Measurements from ENCODE around the gene LMCD1.

The LMCD1 gene

DNA sequence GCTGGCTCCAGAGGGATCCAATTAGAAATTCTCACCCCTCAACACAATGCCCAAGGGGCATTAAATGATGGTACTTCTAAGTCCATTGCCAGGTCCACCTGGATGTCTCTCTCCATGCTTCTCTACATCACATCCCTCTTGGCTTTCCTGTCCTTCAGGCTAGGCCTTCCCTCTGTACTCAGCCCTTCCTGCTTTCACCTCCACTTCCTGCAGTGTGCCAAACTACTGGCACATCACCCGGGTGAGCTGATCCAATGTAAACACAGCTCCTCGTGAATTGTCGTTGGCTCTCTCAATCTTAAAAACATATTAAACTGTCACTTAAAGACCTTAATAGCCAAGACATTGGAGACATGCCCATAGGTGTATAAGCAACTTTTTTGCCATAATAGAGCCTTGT, 4.0 kb downstream of the LMCD1 start:
- no peak for DNase-seq (ENCODE audit: low spot score)

DNA sequence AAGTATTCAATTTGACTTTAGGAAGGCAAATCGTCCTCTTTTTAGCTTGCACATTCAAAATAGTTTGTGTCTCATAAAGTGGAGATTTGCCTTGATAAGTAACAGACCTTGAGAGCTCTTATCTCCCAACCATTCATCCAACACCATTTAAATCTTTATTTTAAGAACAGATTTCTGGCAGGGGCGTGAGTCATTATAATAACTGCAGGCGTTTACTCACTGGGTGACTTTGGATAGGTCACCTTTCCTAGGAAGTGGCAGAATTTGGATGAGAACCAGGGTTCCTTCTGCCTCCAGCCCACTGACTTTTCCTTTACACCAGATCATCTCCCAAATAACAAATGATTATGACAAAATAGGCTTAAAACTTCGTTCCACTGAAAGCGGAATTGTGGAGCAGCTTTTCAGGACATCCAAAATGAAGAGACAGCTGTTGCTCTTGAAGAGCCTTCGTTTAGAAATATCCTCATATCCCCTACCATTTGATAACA, 5.0 kb downstream of the LMCD1 start:
- DNase-seq (ENCODE audit: low spot score): peak; percentile 40

DNA sequence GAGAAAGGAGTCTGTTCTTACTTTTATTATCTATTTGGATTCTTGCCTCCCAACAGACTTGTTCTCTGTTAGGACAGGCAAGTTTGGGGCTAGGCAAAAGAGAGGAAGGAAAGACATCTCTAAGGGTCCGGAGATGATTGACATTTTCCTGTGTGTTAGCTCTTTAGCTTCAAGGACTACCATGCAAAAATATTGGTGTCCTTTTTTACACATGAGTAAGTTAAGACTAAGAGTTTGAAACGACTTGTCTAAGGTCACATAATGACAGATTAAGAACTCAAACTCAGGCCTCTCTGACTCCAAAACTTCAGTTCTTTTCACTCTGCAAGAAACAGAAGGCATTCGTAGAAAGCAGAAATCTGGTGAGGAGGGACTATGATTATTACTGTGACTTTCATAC, 5.9 kb downstream of the LMCD1 start:
- no peak for DNase-seq (ENCODE audit: low spot score)

DNA sequence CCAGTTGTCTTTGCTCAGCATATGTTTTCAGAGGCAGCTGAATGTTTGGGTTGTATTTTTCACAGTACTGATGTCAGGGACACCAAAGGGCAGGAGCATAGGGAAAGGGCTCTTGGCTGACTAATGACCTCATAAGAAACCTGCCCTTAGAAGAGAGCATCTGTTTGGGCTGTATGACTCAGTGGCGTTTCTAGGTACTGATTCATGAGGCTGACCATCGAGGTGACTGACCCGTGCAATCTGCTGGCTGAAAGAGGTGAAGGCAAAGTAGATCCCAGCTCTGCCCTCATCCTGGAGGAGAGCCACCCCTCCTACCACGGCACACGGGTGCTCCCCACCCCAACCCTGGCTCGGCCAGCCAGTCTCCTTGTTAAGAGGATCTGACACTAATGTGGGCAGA, 8.3 kb downstream of the LMCD1 start:
- peak; percentile 59 for DNase-seq (ENCODE audit: low spot score)

DNA sequence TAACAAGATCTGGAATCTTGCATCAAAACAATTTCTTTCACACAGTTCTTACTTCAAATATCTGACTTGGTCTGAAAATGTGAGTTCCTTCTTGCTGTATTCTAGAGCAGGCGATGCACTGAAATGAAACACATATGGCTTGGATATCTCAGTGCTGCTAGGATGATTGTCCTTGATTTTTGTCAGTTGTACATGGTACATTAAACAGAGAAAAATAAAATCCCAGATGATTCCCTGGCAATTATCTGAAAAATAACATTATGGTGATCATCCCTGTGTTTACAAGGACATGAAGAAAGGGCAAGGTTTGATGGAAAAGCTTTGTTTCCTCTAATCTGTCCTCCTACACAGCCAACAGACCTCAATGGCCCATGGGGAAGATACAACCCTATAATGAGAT, 10.6 kb downstream of the LMCD1 start:
- no peak for DNase-seq (ENCODE audit: low spot score)

DNA sequence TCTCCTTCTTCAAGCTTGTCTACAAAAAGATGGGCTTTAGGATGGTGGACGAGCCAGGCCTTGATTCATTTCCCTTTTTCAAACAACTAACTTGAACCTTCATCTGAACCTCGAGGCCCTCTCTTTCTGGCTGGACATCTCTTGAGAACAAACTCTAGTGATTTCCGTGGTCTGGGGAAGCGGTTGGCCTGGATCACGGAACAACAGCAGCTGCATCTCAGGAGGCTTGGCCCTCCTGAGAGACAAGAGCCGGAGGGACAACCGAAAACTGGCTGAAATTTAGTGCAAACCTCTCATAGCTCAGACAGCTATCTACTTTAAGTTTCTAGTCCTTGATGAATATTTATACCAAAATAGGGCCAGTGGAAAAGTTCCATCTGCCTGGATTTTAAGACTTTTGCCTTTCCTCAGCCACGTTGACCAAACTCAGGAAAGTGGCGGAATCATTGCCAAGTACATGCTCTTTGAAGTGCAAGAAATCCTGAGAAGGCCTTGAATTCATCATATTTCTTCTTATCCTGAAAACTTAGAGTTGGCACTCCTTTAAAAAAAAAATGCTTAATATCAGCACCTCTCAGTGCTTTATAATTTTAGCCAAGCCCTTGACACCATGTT, 14.5 kb downstream of the LMCD1 start:
- DNase-seq (ENCODE audit: low spot score): no peak

DNA sequence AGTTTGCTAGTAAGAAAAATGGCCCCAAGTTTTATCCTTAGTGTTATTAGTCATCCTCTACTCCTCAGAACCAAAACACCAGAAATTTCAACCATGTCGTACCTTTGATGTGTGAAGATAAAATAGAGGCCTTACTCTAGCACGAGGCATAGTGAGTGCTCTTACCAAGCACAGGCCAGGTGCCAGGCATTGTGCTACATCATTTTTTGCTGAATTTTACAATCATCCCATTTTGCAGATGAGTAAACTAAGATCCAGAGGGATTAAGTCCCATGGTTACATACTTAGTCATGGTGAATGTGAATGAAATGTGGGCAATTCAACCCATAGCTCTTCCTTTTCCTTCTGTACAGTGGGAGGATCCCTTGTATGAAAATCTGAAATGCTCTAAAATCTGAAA, 15.2 kb downstream of the LMCD1 start:
- no peak for DNase-seq (ENCODE audit: low spot score)

DNA sequence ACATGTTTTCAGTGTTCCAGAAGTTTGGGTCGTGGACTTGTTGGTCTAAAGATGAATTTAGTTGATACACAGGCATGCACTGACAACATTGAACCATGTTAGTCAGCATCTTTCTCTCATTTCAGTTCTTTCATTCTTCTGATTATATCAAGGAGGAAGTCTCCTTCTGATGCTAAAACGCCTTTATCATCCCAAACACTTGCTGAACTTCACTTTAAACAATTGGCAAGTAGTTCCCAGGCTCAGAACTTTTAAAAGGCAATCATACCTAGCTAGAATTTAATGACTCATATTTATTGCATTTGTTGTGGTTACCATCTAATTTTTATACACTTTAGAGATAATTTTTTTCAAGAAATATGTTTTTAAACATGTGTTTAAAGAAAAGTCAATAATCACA, 15.9 kb downstream of the LMCD1 start:
- DNase-seq (ENCODE audit: low spot score): no peak

DNA sequence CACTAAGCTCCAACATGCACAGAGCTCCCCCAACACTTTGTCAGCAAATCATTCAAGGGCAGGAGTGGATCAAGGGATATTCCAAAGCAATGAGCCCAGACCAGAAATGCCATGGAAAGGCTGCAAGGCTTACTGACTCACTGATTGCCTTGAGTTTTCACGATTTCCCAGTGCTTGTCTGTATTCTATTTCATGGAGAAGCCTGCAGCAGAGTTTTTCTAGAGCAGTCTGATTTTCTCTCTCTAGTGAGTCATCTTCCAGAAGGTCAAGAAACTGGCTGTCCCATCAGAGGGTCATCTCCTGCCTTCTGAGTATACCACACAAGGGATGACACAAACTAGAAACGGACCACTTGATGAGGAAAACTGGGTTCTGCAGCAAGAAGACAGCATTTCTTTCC, 16.5 kb downstream of the LMCD1 start:
- DNase-seq (ENCODE audit: low spot score): peak; percentile 20

DNA sequence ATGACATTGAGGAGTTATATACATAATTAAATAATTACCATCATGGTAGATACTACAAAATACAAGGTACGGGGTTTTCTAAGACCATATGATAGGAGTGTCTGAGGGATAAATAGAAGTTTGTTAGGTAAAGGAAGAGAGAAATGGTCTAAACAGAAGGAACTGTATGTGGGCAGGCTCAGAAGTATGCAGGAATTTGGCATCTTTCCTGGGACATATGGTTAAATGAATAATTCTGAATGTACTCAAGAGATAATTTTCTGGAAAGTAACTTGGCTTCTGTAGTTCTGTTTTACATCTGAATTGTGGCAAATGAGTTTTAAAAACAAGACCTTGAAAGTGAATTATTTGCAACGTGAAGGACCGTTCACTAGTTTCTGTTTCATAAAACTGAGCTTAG, 17.5 kb downstream of the LMCD1 start:
- DNase-seq (ENCODE audit: low spot score): no peak

DNA sequence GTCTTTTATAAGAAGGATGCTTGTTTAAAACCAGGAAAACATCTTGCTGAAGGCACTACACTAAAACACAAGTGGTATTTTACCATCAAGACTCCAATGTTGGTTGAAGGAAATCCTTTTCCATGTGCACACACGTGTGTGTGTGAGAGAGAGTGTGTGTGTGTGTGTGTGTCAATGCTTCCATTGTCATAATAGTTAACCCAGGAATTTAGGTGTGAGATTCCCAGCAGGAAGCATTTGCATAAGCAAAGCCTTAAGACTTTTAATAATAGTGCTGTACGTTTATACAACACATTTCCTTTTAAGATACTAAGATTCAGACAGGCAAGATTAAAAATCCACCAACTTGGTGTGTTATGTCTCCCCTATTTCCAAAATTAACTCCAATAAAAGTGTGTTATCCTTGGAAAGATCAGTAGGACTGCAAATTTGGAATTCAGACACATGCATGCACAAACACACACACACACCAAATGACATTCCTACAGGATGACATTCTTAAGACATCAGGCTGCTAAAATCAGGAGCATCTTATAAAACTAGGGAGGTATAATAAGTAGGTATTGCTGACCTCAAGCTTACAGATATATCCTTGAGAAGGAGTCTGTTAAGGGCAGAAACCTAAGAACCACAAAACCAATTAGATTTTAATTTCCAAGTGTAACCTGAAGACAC, 18.3 kb downstream of the LMCD1 start:
- DNase-seq (ENCODE audit: low spot score): no peak

DNA sequence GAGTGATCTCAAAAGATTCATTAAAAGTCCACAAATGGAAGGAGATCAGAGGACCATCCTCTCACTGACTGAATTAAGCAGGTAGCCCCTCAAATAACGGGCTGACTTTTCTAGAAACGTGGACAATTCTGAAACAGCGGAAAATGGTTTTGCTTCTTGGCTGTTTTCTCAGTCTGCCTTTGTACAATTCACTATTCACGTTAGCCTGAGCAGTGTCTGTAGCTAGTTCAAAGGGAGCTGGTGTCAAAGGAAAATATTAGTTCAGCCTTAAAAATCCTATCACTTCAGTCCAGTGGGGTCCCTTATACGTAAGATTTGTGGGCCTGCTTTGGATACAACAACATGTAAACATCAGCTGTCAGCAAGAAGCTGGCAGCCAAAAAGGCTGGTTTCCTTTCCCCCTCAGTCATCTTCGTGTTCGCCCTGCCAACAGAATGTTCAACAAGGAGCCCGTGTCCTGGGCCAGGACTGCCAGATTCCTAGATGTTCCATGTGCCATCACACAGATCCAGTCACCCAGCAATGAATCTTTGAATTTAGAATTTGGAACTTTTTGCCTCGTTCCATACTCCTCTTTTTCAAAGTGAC, 19.3 kb downstream of the LMCD1 start:
- DNase-seq (ENCODE audit: low spot score): no peak

DNA sequence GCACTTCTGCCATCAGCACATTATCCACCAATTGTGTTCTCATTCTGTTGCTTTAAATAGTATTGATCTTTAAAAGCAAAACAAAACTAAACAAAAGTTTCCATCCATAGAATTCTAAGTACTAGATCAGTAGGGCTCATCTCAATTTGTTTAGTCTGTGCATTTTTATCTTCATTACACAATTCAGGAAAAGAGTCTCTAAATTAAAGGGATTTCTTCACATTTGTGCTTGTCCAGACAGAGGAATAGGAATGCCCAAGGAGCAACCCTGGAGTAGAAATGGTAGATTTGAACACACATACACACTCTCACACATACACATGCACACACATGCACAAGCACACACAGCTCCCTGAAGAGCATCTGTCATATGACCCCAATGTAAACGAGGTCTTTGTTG, 21.4 kb downstream of the LMCD1 start:
- no peak for DNase-seq (ENCODE audit: low spot score)

DNA sequence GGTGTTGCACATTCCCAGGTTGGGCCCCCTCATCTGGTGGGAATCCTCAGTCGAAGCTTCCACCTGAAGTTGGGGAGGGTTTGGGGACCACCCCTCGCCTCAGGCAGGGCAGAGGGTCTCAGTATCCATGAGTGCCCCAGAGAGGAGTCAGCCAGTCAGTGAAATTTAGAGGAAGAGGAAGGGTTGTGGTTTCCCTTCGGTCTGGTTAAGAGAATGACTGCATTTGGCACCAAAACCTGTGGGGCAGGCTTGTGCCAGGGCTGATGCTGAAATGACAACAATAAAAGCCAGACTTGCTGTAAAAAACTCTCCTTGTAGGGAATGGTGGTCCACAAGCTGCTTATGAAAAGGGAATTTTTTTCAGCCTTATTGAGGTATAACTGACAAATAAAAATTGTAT, 22.6 kb downstream of the LMCD1 start:
- DNase-seq (ENCODE audit: low spot score): no peak

DNA sequence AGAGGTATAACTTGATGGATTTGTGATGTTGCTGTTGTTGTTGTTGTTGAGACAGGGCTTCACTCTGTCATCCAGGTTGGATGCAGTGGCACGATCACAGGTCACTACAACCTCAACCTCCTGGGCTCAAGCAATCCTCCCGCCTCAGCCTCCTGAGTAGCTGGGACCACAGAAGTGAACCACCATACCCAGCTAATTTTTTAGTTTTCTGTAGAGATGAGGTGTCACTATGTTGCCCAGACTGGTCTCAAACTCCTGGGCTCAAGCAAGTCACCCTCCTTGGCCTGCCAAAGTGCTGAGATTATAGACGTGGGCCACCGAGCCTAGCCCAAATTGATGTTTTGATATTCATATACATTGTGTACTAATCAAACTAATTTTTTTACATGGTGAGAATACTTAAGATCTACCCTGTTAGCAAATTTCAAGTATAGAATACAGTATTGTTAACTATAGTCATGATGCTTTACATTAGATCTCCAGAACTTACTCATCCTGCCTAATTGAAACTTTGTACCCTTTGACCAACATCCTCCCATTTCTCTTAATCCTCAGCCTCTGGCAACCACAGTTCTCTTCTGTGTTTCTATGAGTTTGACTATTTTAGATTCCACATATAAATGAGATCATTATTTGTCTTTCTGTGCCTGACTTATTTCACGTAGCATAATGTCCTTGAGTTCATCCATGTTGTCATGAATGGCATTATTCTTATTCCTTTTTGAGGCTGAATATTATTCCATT, 23.2 kb downstream of the LMCD1 start:
- DNase-seq (ENCODE audit: low spot score): no peak

DNA sequence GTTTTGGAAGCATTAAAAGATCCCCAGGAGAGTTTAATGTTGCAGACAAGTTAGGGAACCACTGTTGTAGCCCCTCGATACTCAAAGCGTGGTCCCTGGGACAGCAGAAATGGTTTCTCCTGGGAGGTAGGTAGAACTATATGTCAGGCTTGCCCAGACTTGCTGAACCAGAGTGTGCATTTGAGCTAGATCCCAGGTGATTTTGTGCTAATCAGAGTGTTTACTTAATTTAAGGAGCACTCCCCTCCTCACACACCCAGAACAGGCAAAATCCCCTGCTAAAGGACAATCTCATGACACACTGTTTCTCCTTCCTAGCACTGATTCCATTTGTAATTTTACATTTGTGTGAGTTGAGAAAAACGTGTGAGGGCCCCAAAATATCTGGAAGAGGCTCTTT, 24.3 kb downstream of the LMCD1 start:
- no peak for DNase-seq (ENCODE audit: low spot score)

DNA sequence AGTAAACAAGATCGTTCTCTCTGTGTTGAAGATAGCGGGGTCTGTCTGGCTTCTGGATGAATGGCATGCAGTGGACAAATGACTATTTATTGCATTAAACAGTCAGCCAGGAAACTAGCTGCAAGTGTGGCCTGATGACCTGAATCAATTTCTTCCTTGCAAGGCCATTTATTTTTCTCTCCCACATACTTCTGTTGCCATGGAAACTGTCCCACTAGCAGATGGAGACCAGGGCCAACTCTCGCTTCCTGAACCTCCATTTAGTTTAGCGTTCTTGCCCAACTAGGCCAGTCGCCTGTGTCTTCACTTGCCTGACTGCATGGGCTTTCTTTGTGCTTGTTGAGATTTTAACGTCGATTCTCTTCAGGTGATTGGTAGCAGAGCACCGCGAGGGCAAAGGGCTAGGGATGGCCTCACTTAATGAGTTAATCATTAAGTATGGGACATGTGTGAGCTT, 27.6 kb downstream of the LMCD1 start:
- DNase-seq (ENCODE audit: low spot score): peak; percentile 24

DNA sequence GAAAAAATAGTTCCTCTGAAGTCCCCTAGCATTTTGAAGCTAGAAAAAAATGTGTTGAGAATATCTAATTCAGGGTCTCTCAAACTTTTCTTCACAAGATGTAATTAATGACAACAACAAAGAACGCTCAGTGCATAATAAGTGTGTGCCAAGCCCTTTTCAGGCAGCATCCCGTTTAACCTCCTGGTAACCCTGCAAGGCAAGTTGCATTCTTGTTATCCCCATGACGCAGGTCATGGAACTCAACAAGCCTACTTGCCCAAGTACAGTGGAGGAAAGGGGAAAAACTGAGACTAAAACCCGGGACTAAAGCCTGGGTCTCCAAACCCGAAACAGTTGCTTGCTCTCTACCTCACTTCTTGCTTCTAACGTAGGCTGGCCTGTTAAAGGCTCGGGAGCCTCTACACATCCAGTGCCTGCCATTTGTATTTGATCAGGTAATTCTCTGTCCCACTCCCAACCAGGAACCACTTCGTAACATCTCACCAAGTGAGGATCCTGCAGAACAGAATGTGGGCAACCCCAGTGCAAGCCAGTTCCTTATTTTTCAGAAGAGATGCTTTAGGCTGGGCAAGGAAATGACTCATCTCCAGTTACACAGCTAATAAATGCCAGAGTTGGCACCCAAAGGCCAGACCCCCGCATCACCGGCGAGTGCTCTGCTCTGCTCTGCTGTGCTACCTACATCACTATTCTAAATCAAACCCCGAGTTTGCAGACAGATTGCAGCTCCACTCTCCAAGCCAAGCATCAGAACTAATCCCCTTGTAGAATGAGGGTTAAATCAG, 28.3 kb downstream of the LMCD1 start:
- DNase-seq (ENCODE audit: low spot score): no peak

DNA sequence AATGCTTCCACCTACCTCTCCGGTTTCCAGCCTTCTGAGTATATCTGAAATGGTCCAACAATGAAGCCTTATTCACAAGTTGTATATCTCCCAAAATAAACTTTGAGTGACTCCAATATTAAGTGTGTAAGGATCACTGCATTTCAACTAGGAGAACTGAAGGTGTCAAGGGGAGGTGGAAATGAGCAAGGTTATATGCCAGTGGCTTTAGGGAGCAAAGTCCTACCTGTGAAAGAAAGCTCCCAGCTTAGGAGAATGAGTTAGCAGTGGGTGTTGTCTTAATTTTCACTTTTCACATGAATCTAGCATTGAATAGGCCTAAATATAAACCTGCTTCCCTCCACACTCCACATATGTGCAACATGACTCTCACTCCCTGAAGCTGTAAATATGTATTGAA, 29.0 kb downstream of the LMCD1 start:
- DNase-seq (ENCODE audit: low spot score): no peak

DNA sequence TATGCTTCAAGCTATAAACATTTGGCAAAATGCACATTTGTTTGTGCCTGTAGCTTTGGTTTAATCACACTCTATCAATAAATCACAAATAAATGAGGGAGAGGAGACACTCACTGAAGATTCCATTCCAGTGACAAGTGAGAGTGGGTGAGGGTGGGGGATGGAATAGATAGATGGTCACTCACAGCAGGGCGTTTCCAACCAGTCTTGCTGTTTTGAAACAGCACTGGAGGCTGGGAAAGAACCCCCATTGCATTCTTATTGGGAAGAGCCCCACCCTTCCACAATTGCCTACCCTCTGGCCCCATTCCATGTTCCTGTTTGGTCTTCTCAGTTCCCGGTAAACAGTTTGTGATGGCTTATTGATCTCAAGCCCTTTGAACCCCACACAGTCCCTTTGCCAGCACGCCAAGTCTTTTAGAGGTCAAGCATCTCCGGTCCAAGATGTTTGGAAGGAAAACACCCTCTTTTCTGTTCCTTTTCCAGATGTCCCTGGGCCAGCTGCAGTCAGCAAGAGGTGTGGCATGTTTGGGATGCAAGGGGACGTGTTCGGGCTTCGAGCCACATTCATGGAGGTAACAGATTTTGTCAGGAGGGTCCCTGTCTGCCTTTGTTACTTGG, 30.7 kb downstream of the LMCD1 start:
- DNase-seq (ENCODE audit: low spot score): peak; percentile 44

Measured in hepatic stellate cell (primary cell).